ENCODE results near the gene HOXD11. TPM values are rescaled to one million over a fixed set of nuclear protein-coding genes. Genes with fewer than 3 reads are reported as not detected.

The HOXD11 gene
- total and polyA plus RNA-seq, 2 experiments from 2014 or later = not detected

DNA sequence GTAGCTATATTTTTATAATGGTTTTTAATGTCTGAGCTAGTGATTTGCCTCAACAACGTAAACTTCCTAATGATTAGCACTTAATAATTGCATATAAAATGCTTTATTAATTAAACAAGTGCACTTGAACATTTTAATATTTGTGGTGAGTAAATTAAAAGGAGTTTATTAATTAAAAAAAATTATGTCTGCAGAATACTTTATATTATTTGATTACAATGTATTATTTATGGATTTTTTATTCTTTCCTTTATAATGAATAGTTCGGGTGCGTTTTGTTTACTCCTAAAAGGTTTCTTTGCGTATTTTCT is 24.7 kb downstream of the HOXD11 start:
- H3K9me3 Mint-ChIP-seq = peaks cover 5% of the 10 kb centered on the region; the same call in 1 of the 3 replicates

More for the DNA sequence above, 24.7 kb downstream of the HOXD11 start:
- no peaks in the 10 kb centered on the region for H3K79me2 ChIP-seq (replicated peaks; ENCODE audit: insufficient read depth)
- Mint-ChIP-seq H3K4me3 (no peak overlapping the region), H3K36me3 (ENCODE audit: low read depth) (no peaks in the 10 kb centered on the region; the same call in 2 of the 3 replicates), H3K27ac (no peak overlapping the region), H3K4me1 (peaks cover 33% of the 10 kb centered on the region), H3K27me3 (ENCODE audit: insufficient read depth, low read depth, poor library complexity) (peaks cover 95% of the 10 kb centered on the region)
- no peaks in the 10 kb centered on the region for H3K9me2 ChIP-seq (ENCODE audit: insufficient read depth)
- no peak overlapping the region for H3K4me3 ChIP-seq
- DNase-seq (ENCODE audit: low spot score) = no peak
- no peak for TF ChIP-seq EZH2phosphoT487 (IDR thresholded peaks at IDR 0.05; ENCODE audit: unreplicated experiment)
- no peak for TF ChIP-seq ZNF331 (CRISPR knock-in tag; IDR thresholded peaks at IDR 0.05; ENCODE audit: low read depth)
- no peak for TF ChIP-seq EZH2 (IDR thresholded peaks at IDR 0.05; ENCODE audit: low read depth, unreplicated experiment)
- TF ChIP-seq POLR2AphosphoS5 (IDR thresholded peaks at IDR 0.05; ENCODE audit: low read depth) = no peak
- no peak for TF ChIP-seq ZNF114 (CRISPR knock-in tag; IDR thresholded peaks at IDR 0.05)
- TF ChIP-seq, protein P1, sequence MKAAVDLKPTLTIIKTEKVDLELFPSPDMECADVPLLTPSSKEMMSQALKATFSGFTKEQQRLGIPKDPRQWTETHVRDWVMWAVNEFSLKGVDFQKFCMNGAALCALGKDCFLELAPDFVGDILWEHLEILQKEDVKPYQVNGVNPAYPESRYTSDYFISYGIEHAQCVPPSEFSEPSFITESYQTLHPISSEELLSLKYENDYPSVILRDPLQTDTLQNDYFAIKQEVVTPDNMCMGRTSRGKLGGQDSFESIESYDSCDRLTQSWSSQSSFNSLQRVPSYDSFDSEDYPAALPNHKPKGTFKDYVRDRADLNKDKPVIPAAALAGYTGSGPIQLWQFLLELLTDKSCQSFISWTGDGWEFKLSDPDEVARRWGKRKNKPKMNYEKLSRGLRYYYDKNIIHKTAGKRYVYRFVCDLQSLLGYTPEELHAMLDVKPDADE (IDR thresholded peaks at IDR 0.05) = no peak
- TF ChIP-seq NANOG (IDR thresholded peaks at IDR 0.05; ENCODE audit: borderline replicate concordance) = no peak
- TF ChIP-seq, protein P2, sequence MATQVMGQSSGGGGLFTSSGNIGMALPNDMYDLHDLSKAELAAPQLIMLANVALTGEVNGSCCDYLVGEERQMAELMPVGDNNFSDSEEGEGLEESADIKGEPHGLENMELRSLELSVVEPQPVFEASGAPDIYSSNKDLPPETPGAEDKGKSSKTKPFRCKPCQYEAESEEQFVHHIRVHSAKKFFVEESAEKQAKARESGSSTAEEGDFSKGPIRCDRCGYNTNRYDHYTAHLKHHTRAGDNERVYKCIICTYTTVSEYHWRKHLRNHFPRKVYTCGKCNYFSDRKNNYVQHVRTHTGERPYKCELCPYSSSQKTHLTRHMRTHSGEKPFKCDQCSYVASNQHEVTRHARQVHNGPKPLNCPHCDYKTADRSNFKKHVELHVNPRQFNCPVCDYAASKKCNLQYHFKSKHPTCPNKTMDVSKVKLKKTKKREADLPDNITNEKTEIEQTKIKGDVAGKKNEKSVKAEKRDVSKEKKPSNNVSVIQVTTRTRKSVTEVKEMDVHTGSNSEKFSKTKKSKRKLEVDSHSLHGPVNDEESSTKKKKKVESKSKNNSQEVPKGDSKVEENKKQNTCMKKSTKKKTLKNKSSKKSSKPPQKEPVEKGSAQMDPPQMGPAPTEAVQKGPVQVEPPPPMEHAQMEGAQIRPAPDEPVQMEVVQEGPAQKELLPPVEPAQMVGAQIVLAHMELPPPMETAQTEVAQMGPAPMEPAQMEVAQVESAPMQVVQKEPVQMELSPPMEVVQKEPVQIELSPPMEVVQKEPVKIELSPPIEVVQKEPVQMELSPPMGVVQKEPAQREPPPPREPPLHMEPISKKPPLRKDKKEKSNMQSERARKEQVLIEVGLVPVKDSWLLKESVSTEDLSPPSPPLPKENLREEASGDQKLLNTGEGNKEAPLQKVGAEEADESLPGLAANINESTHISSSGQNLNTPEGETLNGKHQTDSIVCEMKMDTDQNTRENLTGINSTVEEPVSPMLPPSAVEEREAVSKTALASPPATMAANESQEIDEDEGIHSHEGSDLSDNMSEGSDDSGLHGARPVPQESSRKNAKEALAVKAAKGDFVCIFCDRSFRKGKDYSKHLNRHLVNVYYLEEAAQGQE (IDR thresholded peaks at IDR 0.05; ENCODE audit: unreplicated experiment) = no peak
- no peak for TF ChIP-seq STAT1 (IDR thresholded peaks at IDR 0.05; ENCODE audit: unreplicated experiment)
- TF ChIP-seq, protein P3, sequence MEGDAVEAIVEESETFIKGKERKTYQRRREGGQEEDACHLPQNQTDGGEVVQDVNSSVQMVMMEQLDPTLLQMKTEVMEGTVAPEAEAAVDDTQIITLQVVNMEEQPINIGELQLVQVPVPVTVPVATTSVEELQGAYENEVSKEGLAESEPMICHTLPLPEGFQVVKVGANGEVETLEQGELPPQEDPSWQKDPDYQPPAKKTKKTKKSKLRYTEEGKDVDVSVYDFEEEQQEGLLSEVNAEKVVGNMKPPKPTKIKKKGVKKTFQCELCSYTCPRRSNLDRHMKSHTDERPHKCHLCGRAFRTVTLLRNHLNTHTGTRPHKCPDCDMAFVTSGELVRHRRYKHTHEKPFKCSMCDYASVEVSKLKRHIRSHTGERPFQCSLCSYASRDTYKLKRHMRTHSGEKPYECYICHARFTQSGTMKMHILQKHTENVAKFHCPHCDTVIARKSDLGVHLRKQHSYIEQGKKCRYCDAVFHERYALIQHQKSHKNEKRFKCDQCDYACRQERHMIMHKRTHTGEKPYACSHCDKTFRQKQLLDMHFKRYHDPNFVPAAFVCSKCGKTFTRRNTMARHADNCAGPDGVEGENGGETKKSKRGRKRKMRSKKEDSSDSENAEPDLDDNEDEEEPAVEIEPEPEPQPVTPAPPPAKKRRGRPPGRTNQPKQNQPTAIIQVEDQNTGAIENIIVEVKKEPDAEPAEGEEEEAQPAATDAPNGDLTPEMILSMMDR (conservative IDR thresholded peaks at IDR 0.05; ENCODE audit: low read depth in 2 of 2) = no peak
- TF ChIP-seq, protein P4, sequence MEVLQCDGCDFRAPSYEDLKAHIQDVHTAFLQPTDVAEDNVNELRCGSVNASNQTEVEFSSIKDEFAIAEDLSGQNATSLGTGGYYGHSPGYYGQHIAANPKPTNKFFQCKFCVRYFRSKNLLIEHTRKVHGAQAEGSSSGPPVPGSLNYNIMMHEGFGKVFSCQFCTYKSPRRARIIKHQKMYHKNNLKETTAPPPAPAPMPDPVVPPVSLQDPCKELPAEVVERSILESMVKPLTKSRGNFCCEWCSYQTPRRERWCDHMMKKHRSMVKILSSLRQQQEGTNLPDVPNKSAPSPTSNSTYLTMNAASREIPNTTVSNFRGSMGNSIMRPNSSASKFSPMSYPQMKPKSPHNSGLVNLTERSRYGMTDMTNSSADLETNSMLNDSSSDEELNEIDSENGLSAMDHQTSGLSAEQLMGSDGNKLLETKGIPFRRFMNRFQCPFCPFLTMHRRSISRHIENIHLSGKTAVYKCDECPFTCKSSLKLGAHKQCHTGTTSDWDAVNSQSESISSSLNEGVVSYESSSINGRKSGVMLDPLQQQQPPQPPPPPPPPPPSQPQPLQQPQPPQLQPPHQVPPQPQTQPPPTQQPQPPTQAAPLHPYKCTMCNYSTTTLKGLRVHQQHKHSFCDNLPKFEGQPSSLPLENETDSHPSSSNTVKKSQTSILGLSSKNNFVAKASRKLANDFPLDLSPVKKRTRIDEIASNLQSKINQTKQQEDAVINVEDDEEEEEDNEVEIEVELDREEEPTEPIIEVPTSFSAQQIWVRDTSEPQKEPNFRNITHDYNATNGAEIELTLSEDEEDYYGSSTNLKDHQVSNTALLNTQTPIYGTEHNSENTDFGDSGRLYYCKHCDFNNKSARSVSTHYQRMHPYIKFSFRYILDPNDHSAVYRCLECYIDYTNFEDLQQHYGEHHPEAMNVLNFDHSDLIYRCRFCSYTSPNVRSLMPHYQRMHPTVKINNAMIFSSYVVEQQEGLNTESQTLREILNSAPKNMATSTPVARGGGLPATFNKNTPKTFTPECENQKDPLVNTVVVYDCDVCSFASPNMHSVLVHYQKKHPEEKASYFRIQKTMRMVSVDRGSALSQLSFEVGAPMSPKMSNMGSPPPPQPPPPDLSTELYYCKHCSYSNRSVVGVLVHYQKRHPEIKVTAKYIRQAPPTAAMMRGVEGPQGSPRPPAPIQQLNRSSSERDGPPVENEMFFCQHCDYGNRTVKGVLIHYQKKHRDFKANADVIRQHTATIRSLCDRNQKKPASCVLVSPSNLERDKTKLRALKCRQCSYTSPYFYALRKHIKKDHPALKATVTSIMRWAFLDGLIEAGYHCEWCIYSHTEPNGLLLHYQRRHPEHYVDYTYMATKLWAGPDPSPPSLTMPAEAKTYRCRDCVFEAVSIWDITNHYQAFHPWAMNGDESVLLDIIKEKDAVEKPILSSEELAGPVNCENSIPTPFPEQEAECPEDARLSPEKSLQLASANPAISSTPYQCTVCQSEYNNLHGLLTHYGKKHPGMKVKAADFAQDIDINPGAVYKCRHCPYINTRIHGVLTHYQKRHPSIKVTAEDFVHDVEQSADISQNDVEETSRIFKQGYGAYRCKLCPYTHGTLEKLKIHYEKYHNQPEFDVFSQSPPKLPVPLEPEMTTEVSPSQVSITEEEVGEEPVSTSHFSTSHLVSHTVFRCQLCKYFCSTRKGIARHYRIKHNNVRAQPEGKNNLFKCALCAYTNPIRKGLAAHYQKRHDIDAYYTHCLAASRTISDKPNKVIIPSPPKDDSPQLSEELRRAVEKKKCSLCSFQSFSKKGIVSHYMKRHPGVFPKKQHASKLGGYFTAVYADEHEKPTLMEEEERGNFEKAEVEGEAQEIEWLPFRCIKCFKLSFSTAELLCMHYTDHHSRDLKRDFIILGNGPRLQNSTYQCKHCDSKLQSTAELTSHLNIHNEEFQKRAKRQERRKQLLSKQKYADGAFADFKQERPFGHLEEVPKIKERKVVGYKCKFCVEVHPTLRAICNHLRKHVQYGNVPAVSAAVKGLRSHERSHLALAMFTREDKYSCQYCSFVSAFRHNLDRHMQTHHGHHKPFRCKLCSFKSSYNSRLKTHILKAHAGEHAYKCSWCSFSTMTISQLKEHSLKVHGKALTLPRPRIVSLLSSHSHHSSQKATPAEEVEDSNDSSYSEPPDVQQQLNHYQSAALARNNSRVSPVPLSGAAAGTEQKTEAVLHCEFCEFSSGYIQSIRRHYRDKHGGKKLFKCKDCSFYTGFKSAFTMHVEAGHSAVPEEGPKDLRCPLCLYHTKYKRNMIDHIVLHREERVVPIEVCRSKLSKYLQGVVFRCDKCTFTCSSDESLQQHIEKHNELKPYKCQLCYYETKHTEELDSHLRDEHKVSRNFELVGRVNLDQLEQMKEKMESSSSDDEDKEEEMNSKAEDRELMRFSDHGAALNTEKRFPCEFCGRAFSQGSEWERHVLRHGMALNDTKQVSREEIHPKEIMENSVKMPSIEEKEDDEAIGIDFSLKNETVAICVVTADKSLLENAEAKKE (CRISPR knock-in tag; IDR thresholded peaks at IDR 0.05) = no peak
- TF ChIP-seq JUNB (IDR thresholded peaks at IDR 0.05; ENCODE audit: unreplicated experiment) = no peak
- no peak for TF ChIP-seq CREB1 (CRISPR knock-in tag; IDR thresholded peaks at IDR 0.05; ENCODE audit: low read depth)
- no peak overlapping the region for H3K27ac ChIP-seq (ENCODE audit: low read depth)
- peaks cover 50% of the 10 kb centered on the region for H4K20me1 ChIP-seq (replicated peaks; ENCODE audit: insufficient read depth)
- H3K4me2 ChIP-seq = no peak overlapping the region
- H2AFZ ChIP-seq = no peak overlapping the region
- peaks cover 38% of the 10 kb centered on the region for H3K4me1 ChIP-seq (ENCODE audit: insufficient read depth)
- no peak for ATAC-seq
- H3K36me3 ChIP-seq (ENCODE audit: insufficient read depth) = no peaks in the 10 kb centered on the region
- H3K27me3 ChIP-seq (ENCODE audit: insufficient read depth) = peaks cover 100% of the 10 kb centered on the region
- peaks cover 59% of the 10 kb centered on the region for H3F3A ChIP-seq (replicated peaks; ENCODE audit: low read depth)
